ENCODE measurements around the gene NET1. TPM values are rescaled to one million over a fixed set of nuclear protein-coding genes. Genes with fewer than 3 reads are reported as not detected.

NET1 gene
- total and polyA plus RNA-seq, 8 donors: 50.2 to 246 (median 84.6) TPM

DNA sequence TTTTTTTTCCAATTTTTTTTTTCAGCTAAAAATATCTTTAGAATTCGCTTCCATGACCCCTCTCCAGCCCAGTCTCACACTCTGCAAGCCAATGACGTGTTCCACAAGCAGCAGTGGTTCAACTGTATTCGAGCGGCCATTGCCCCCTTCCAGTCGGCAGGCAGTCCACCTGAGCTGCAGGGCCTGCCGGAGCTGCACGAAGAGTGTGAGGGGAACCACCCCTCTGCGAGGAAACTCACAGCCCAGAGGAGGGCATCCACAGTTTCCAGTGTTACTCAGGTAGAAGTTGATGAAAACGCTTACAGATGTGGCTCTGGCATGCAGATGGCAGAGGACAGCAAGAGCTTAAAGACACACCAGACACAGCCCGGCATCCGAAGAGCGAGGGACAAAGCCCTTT is 44.2 kb downstream of the NET1 start:
- H3K4me3 ChIP-seq: no peak overlapping the region
- no peak for TF ChIP-seq POLR2AphosphoS5 (IDR thresholded peaks at IDR 0.05)
- TF ChIP-seq POLR2A (IDR thresholded peaks at IDR 0.05): no peak
- TF ChIP-seq EP300 (IDR thresholded peaks at IDR 0.05): no peak
- peak overlapping the region in 1 of 5 donors; percentile 9 for H3K27ac ChIP-seq
- no peaks in the 10 kb centered on the region for H3K9me3 ChIP-seq
- peaks cover 0 to 14% (median 3%) of the 10 kb centered on the region in 4 donors for H3K4me1 ChIP-seq
- DNase-seq: no peak
- H3K36me3 ChIP-seq: peaks cover 58 to 89% (median 87%) of the 10 kb centered on the region in 4 donors
- no peaks in the 10 kb centered on the region for H3K27me3 ChIP-seq
- WGBS, 5 donors: 83 to 91% (median 90%) methylated on average over 12 of the region's 12 CpGs
- intact Hi-C loops (cut with DNase I; ENCODE audit: low total_unique reads): no loop called here

DNA sequence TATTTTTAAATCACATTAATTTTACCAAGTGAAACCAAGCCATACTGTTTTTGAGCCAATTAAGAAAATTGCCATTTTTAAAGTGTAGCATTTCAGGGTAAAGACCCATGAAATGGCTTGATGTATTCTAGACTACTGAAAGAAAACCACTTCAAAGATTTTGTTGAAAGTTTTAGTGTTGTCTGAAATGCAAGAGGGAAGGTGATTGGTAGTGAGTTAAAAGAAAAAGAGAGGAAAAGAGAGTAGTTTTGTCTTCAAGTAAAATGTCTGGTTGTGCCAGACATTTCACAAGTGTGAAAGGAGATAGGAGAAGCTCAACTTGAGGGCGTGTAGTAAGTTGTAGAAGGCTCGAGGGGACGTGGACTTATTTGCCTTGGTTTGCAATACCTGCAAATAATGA is 45.4 kb downstream of the NET1 start:
- H3K4me3 ChIP-seq: no peak overlapping the region
- DNase-seq: no peak
- H3K36me3 ChIP-seq: peaks cover 52 to 80% (median 77%) of the 10 kb centered on the region in 4 donors
- H3K27me3 ChIP-seq: no peaks in the 10 kb centered on the region
- intact Hi-C loops (cut with DNase I; ENCODE audit: low total_unique reads): no loop called here
- H3K4me1 ChIP-seq: peaks cover 0 to 19% (median 11%) of the 10 kb centered on the region in 4 donors
- TF ChIP-seq POLR2A (IDR thresholded peaks at IDR 0.05) (no peak), EP300 (IDR thresholded peaks at IDR 0.05) (no peak), POLR2AphosphoS5 (IDR thresholded peaks at IDR 0.05) (no peak)
- TF ChIP-seq, protein P1, sequence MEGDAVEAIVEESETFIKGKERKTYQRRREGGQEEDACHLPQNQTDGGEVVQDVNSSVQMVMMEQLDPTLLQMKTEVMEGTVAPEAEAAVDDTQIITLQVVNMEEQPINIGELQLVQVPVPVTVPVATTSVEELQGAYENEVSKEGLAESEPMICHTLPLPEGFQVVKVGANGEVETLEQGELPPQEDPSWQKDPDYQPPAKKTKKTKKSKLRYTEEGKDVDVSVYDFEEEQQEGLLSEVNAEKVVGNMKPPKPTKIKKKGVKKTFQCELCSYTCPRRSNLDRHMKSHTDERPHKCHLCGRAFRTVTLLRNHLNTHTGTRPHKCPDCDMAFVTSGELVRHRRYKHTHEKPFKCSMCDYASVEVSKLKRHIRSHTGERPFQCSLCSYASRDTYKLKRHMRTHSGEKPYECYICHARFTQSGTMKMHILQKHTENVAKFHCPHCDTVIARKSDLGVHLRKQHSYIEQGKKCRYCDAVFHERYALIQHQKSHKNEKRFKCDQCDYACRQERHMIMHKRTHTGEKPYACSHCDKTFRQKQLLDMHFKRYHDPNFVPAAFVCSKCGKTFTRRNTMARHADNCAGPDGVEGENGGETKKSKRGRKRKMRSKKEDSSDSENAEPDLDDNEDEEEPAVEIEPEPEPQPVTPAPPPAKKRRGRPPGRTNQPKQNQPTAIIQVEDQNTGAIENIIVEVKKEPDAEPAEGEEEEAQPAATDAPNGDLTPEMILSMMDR (IDR thresholded peaks at IDR 0.05): no peak
- H3K9me3 ChIP-seq: no peaks in the 10 kb centered on the region
- H3K27ac ChIP-seq: no peak overlapping the region
- 76 to 90% (median 87%) methylated on average over 3 of the region's 3 CpGs for WGBS, 5 donors

DNA sequence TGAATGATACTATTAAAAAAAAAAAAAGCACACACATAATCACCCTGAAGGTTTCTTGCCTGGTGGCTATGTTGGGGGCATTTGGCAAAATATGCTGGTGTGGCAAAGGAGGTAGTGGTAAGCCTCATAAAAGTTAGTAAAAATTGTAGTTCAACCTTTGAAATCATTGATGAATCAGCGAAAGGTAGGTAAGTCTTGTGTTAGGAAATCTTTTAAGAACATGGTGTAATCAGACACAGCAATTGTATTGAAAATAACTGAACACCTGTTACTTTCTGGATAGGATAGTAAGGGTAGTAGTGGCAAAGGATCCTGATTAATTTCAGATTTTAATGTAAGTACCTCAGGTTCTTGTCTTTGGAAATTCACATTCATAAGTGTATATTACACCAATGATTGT is 46.1 kb downstream of the NET1 start:
- Histone ChIP-seq H3K9me3 (no peaks in the 10 kb centered on the region), H3K4me3 (no peak overlapping the region), H3K4me1 (peaks cover 0 to 19% (median 11%) of the 10 kb centered on the region in 4 donors), H3K27me3 (no peaks in the 10 kb centered on the region), H3K36me3 (peaks cover 45 to 73% (median 70%) of the 10 kb centered on the region in 4 donors), H3K27ac (no peak overlapping the region)
- TF ChIP-seq POLR2AphosphoS5 (IDR thresholded peaks at IDR 0.05) (no peak), EP300 (IDR thresholded peaks at IDR 0.05) (no peak), POLR2A (IDR thresholded peaks at IDR 0.05) (no peak)
- TF ChIP-seq, protein P1 (IDR thresholded peaks at IDR 0.05): no peak
- no peak for DNase-seq
- intact Hi-C loops (cut with DNase I; ENCODE audit: low total_unique reads): no loop called here
- WGBS, 5 donors: 89 to 100% (median 97%) methylated on average over 1 of the region's 1 CpG

DNA sequence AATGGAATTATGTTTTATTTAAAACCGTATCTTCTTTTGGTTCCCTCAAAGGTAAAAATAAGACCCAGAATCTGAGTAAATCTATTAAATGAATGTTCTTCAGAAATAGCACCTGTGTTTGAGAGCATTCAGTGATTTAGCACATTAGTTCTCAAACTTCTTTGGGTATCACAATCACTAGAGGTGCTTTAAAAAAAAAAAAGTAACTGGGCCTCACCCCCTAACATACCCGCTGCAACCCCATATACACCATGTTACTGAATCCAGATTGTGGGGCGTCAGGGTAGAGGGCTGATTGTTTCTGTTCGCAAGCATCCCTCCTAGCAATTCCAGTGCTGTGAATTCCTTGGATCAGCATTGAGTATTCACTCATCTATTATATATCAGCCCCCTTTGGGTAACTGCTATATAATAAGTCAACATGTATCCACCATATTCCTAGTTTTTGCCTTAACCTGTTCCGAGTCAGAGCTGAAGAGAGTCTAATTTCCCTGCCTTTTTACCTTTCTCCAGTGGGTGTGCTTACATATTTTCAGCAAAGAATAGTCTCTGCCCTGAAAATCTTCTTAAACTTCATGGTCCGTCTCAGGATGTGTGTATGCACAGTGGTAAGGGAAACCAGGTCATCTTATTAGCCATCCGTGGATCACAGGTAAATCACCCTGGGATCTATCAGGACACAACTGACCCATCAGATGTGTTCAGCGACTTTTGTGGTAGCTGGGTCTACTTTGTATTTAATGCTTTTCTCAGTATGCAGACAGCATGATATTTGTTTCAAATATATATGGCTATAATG is 46.8 kb downstream of the NET1 start:
- Histone ChIP-seq H3K9me3 (no peaks in the 10 kb centered on the region), H3K36me3 (peaks cover 38 to 65% (median 63%) of the 10 kb centered on the region in 4 donors), H3K4me3 (no peak overlapping the region), H3K27ac (no peak overlapping the region), H3K4me1 (peaks cover 0 to 19% (median 11%) of the 10 kb centered on the region in 4 donors), H3K27me3 (no peaks in the 10 kb centered on the region)
- TF ChIP-seq POLR2A (IDR thresholded peaks at IDR 0.05) (no peak), POLR2AphosphoS5 (IDR thresholded peaks at IDR 0.05) (no peak), EP300 (IDR thresholded peaks at IDR 0.05) (no peak)
- DNase-seq: no peak
- 83 to 92% (median 92%) methylated on average over 8 of the region's 8 CpGs for WGBS, 5 donors
- intact Hi-C loops (cut with DNase I; ENCODE audit: low total_unique reads): no loop called here

DNA sequence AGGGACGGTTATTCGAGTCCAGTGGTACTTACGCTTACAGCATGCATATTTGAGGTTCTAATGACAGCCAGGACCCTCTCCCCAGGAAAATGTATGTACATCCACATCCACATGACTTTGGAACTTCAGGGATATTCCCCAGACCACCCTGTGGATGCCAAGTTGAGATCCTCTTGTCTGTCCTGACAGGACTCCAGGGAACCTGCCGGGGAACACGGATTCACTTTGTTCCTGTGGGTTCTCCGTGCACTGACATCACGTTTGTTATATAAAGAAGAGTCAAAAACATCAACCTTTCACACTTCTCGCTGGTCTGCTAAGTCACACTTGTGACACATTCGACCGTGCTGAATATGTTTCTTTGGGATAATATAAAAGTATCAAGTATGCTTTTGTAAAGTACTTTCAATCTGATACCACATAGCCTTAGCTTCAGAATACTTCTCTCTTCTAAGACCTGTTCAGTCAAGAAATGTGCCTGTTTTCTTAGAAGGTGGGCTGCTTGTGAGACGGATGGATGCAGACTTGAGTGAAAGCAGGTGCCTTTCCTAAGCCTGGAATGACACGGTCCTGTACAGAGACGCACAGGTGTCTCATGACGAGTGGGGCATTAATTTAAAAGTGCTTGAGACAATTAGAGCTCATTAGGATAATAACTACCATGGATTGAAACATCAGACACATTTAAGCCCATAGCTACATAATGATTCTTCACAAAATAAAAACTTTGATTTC is 48.3 kb downstream of the NET1 start:
- H3K9me3 ChIP-seq: no peaks in the 10 kb centered on the region
- H3K27me3 ChIP-seq: no peaks in the 10 kb centered on the region
- intact Hi-C loops (cut with DNase I; ENCODE audit: low total_unique reads): no loop called here
- H3K4me3 ChIP-seq: no peak overlapping the region
- DNase-seq: peak in 1 of 2 donors; percentile 3
- peaks cover 0 to 26% (median 15%) of the 10 kb centered on the region in 4 donors for H3K4me1 ChIP-seq
- 82 to 91% (median 88%) methylated on average over 14 of the region's 14 CpGs for WGBS, 5 donors
- H3K36me3 ChIP-seq: peaks cover 25 to 51% (median 48%) of the 10 kb centered on the region in 4 donors
- TF ChIP-seq POLR2AphosphoS5 (IDR thresholded peaks at IDR 0.05): no peak
- TF ChIP-seq, protein P1 (IDR thresholded peaks at IDR 0.05): no peak
- TF ChIP-seq EP300 (IDR thresholded peaks at IDR 0.05): no peak
- no peak for TF ChIP-seq POLR2A (IDR thresholded peaks at IDR 0.05)
- H3K27ac ChIP-seq: peak overlapping the region in 1 of 5 donors; percentile 34

Measured in stomach (tissue), 9 donors.